ENCODE results near the gene CEP112.
"Not testable (repeated sequence)": the region's sequence is repeated elsewhere in the genome, so short reads cannot be mapped to it uniquely, and the experiment has no call there.

CEP112 gene

GRCh38 chr17:65819810-65820209 is 372.1 kb downstream of the CEP112 start:
- TF ChIP-seq CTCF (conservative IDR thresholded peaks at IDR 0.05; ENCODE audit: low read depth): no peak
- DNase-seq (ENCODE audit: low spot score): no peak
- ChIA-PET POLR2A (ENCODE audit: low non-redundant PET) (no interaction called here), CTCF (no interaction called here)
- H3K27ac ChIP-seq: no peak overlapping the region

GRCh38 chr17:65817951-65818350 is 374.0 kb downstream of the CEP112 start:
- DNase-seq (ENCODE audit: low spot score): no peak
- H3K27ac ChIP-seq: no peak overlapping the region
- CTCF ChIA-PET: no interaction called here
- POLR2A ChIA-PET (ENCODE audit: low non-redundant PET): no interaction called here
- no peak for TF ChIP-seq CTCF (conservative IDR thresholded peaks at IDR 0.05; ENCODE audit: low read depth)

GRCh38 chr17:65814418-65814817 is 377.5 kb downstream of the CEP112 start:
- no peak for DNase-seq (ENCODE audit: low spot score)
- H3K27ac ChIP-seq: no peak overlapping the region
- CTCF ChIA-PET: no interaction called here
- POLR2A ChIA-PET (ENCODE audit: low non-redundant PET): no interaction called here
- no peak for TF ChIP-seq CTCF (conservative IDR thresholded peaks at IDR 0.05; ENCODE audit: low read depth)

- no peak for TF ChIP-seq CTCF (conservative IDR thresholded peaks at IDR 0.05; ENCODE audit: low read depth)
- ChIA-PET CTCF (interaction anchor here (1.3 kb wide), 1 partner anchor 11 kb away, joined by 3 read pairs; no protein-coding TSS in a partner anchor), POLR2A (ENCODE audit: low non-redundant PET) (no interaction called here)
- no peak for DNase-seq (ENCODE audit: low spot score)
- H3K27ac ChIP-seq: no peak overlapping the region
Observed at GRCh38 chr17:65813306-65813705, 378.6 kb downstream of the CEP112 start.

- no peak for TF ChIP-seq CTCF (conservative IDR thresholded peaks at IDR 0.05; ENCODE audit: low read depth)
- DNase-seq (ENCODE audit: low spot score): no peak
- ChIA-PET CTCF (no interaction called here), POLR2A (ENCODE audit: low non-redundant PET) (no interaction called here)
- no peak overlapping the region for H3K27ac ChIP-seq
Observed at GRCh38 chr17:65811043-65811442, 380.9 kb downstream of the CEP112 start.

GRCh38 chr17:65809366-65809765 is 382.6 kb downstream of the CEP112 start:
- no peak for TF ChIP-seq CTCF (conservative IDR thresholded peaks at IDR 0.05; ENCODE audit: low read depth)
- POLR2A ChIA-PET (ENCODE audit: low non-redundant PET): no interaction called here
- CTCF ChIA-PET: no interaction called here

GRCh38 chr17:65808566-65808965 is 383.4 kb downstream of the CEP112 start:
- H3K27ac ChIP-seq; DNase-seq (ENCODE audit: low spot score); POLR2A ChIA-PET (ENCODE audit: low non-redundant PET): not testable (repeated sequence)
- CTCF ChIA-PET: interaction anchor here (0.6 kb wide), 1 partner anchor 8 kb away, joined by 3 read pairs; no protein-coding TSS in a partner anchor

More at GRCh38 chr17:65809366-65809765, 382.6 kb downstream of the CEP112 start:
- DNase-seq (ENCODE audit: low spot score): no peak
- no peak overlapping the region for H3K27ac ChIP-seq
